Measurements from ENCODE around the gene ICAM2.
"Not testable (repeated sequence)": the region's sequence is repeated elsewhere in the genome, so short reads cannot be mapped to it uniquely, and the experiment has no call there.

Gene ICAM2

GRCh38 chr17:64009571-64010402 is 10.6 kb downstream of the ICAM2 start:
- DNase-seq (ENCODE audit: low read depth in 2 of 3, low spot score in 1 of 3): no peak

DNA sequence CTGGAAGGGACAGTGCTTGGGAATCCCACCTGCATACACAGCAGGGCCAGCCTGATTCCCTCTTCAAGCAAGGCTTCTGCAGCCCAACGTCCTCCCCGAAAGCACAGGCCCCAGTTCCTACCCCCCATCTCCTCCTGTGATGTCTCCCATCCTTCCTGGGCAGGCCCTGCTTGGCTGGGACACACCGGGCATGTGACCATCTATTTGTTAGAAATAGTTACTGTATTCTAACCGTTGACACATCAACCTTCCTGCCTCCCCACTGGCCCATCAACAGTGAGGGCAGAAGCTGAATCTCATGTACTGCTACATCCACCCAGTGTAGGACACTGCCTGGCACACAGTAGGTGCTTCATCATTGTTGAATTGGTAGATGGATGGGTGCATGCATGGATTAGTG is 11.6 kb downstream of the ICAM2 start:
- no peak for DNase-seq (ENCODE audit: low read depth in 2 of 3, low spot score in 1 of 3)

DNA sequence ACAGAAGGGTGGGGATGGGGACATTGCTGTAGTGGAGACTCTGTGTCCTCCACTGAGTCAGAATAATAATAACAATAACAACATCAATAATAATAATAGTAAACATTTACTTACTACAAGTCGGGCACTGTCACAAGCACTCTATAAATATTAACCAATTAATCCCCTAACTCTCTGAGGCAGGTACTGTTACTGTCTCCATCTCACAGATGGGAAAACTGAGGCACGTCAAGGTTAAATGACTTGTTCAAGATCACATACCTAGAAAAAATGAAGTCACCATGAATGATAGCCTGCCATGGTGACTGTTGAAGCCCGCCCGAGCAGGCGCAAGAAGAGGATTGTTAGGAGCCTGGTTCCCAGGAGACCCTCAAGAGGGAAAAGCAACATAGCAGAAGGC is 12.1 kb downstream of the ICAM2 start:
- no peak for DNase-seq (ENCODE audit: low read depth in 2 of 3, low spot score in 1 of 3)

DNA sequence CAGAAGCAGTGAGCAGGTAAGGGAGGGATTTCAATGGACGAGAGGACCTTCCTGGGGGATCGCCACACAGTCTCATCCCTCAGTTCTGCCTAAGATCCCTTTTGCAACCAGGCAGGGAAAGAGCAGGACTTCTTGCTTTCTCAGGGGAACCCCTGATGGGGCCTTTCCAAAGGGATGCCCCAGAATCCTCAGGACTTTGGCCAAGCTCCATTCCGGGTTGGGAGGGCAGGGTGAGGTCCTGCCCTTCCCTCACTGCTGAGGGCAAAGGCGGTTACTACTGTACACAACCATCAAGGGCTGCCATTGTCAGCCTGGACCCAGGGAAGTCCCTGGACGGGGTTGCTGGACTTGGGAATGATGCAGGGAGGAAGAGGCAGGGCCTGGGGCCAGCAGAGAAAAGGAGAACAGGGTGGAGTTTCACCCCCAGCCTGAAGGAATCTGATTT is 12.6 kb downstream of the ICAM2 start:
- DNase-seq (ENCODE audit: low read depth in 2 of 3, low spot score in 1 of 3): no peak

GRCh38 chr17:64007089-64007837 is 13.2 kb downstream of the ICAM2 start:
- DNase-seq (ENCODE audit: low read depth in 2 of 3, low spot score in 1 of 3): not testable (repeated sequence)

DNA sequence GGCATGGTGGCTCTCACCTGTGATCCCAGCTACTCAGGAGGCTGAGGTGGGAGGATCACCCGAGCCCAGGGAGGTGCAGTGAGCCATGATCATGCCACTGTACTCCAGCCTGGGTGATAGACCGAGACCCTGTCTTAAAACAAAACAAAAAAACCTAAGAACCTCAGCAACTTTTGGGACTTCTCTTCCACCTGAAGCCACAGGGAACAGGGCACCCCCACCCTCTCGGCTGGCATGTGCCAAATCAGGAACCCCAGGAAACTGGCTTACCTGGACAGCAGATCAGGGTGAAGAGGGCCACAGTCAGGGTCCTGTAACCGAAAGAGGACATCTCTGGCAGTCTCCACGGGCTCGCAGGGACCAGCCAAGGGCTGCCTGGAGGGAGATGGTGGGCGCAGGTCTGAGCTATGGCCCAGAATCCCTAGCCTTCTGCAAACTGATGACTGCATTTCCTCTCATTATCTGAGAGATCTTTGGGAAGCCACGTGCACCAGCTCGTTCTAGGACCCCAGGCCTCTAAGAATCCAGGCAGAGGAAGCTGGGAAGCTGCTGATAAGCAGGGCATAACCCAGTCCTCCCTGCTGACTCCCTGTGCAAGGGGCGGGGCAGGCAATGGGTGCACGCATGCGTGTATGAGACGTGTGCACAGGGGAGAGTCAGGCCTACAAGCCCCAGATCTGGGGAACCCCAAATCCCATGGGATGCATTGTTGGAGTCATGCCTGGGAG is 13.9 kb downstream of the ICAM2 start:
- no peak for DNase-seq (ENCODE audit: low read depth in 2 of 3, low spot score in 1 of 3)

- DNase-seq (ENCODE audit: low read depth in 2 of 3, low spot score in 1 of 3): no peak
Observed at GRCh38 chr17:64005734-64006167, 14.7 kb downstream of the ICAM2 start.

DNA sequence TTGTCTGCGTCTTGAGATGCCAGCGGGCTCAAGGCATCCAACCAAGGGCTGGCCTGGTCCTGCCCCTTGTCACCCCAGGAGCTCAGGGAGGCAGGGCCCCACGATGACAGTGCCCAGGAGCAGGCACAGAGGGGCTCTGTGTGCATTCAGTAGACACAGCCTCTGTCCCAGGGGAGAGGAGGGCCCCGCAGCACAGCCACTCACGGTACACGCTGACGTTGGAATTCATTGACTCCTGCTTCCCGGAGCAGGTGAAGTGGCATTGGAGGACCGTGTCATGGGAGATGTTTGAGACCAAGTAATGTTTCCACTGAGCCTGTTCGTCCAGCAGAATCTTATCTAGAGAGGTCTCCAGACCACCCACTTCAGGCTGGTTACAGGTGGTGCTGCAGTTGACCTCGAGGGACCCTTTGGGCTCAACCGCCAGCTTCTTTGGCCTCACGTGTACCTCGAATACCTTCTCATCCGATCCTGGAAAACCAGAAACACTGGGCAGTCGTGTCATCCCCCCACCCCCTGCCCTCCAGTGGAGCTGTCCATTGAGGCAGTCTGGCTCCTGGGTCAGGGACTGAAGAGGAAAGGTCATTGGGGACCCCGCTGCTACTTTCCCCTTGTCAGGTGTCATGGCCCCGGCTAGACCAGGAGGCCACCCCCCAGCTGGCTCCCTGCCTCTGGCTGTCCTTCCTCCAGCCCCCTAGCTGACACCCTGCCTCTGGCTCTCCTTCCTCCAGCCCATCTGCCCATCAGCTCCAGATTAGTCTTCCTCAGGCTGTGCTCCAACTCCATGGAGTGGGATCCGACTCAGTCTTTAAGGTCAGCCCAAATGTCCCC is 15.3 kb downstream of the ICAM2 start:
- no peak for DNase-seq (ENCODE audit: low read depth in 2 of 3, low spot score in 1 of 3)

GRCh38 chr17:64004218-64004770 is 16.1 kb downstream of the ICAM2 start:
- no peak for DNase-seq (ENCODE audit: low read depth in 2 of 3, low spot score in 1 of 3)

GRCh38 chr17:64003526-64004121 is 16.8 kb downstream of the ICAM2 start:
- DNase-seq (ENCODE audit: low read depth in 2 of 3, low spot score in 1 of 3): no peak

- DNase-seq (ENCODE audit: low read depth in 2 of 3, low spot score in 1 of 3): no peak
Observed at GRCh38 chr17:64002658-64003525, 17.5 kb downstream of the ICAM2 start.

GRCh38 chr17:64001763-64002529 is 18.5 kb downstream of the ICAM2 start:
- DNase-seq (ENCODE audit: low read depth in 2 of 3, low spot score in 1 of 3): no peak

GRCh38 chr17:64001091-64001579 is 19.3 kb downstream of the ICAM2 start:
- no peak for DNase-seq (ENCODE audit: low read depth in 2 of 3, low spot score in 1 of 3)

GRCh38 chr17:63999680-64000531 is 20.5 kb downstream of the ICAM2 start:
- no peak for DNase-seq (ENCODE audit: low read depth in 2 of 3, low spot score in 1 of 3)

- no peak for DNase-seq (ENCODE audit: low read depth in 2 of 3, low spot score in 1 of 3)
Observed at GRCh38 chr17:63998721-63999679, 21.4 kb downstream of the ICAM2 start.

Data from stimulated activated CD4-positive, alpha-beta T cell treated with anti-CD3 and anti-CD28 coated beads, Interleukin-12 subunit alpha, Interleukin-12 subunit beta, amount 100 ng/mL, for 48 hours (primary cell).